Skeletal muscle satellite cell (primary cell): ENCODE data around the gene MTAP.

Experiments
- H3K27me3 ChIP-seq: 2 replicates; pipeline ENCODE4 v1.7.0; 2013; ENCODE audit warnings: low read length; ENCODE audit not compliant: control insufficient read depth, insufficient read depth
- H3K36me3 ChIP-seq: 2 replicates; pipeline ENCODE4 v1.7.0; 2013; ENCODE audit warnings: mild to moderate bottlenecking, control low read depth, low read length; ENCODE audit not compliant: insufficient read depth
- H3K4me1 ChIP-seq: 2 replicates; pipeline ENCODE4 v1.7.0; 2013; ENCODE audit warnings: low read length; ENCODE audit not compliant: control insufficient read depth, insufficient read depth
- H3K4me2 ChIP-seq: 2 replicates; pipeline ENCODE4 v1.7.0; 2013; ENCODE audit warnings: mild to moderate bottlenecking, low read length
- H3K4me3 ChIP-seq: 2 replicates; pipeline ENCODE4 v1.7.0; 2013; ENCODE audit warnings: low read length
- H3K9ac ChIP-seq: 2 replicates; pipeline ENCODE4 v1.7.0; 2013; ENCODE audit warnings: mild to moderate bottlenecking, low read depth, low read length, moderate library complexity
- H3K9me3 ChIP-seq: replicated peaks from 2 replicates; pipeline ENCODE4 v1.7.0; 2013; ENCODE audit warnings: mild to moderate bottlenecking, control low read depth, low read length

Gene MTAP

GRCh38 chr9:21828853-21829410 is 26.5 kb downstream of the MTAP start:
- no peak overlapping the region for H3K4me3 ChIP-seq
- H3K4me1 ChIP-seq, result peaks cover 29% of the 10 kb centered on the region
- H3K27me3 ChIP-seq, result no peaks in the 10 kb centered on the region
- H3K9ac ChIP-seq, result no peak overlapping the region
- H3K36me3 ChIP-seq, result peaks cover 64% of the 10 kb centered on the region
- H3K4me2 ChIP-seq, result no peak overlapping the region
- no peaks in the 10 kb centered on the region for H3K9me3 ChIP-seq

- Histone ChIP-seq H3K4me3 (no peak overlapping the region), H3K4me2 (no peak overlapping the region), H3K36me3 (peaks cover 74% of the 10 kb centered on the region), H3K9me3 (no peaks in the 10 kb centered on the region), H3K4me1 (peaks cover 37% of the 10 kb centered on the region), H3K27me3 (no peaks in the 10 kb centered on the region), H3K9ac (no peak overlapping the region)
Measured at GRCh38 chr9:21830589-21830988, 28.2 kb downstream of the MTAP start.

GRCh38 chr9:21831841-21832509 is 29.5 kb downstream of the MTAP start:
- peaks cover 64% of the 10 kb centered on the region for H3K36me3 ChIP-seq
- no peak overlapping the region for H3K4me3 ChIP-seq
- no peaks in the 10 kb centered on the region for H3K9me3 ChIP-seq
- peaks cover 48% of the 10 kb centered on the region for H3K4me1 ChIP-seq
- peak overlapping the region; percentile 63 for H3K9ac ChIP-seq
- H3K4me2 ChIP-seq, result peak overlapping the region; percentile 45
- H3K27me3 ChIP-seq, result no peaks in the 10 kb centered on the region

- Histone ChIP-seq H3K27me3 (no peaks in the 10 kb centered on the region), H3K4me3 (no peak overlapping the region), H3K9ac (no peak overlapping the region), H3K4me2 (no peak overlapping the region), H3K36me3 (peaks cover 68% of the 10 kb centered on the region), H3K9me3 (no peaks in the 10 kb centered on the region), H3K4me1 (peaks cover 58% of the 10 kb centered on the region)
Measured at GRCh38 chr9:21833090-21833801, 30.8 kb downstream of the MTAP start.

GRCh38 chr9:21835121-21835520 is 32.7 kb downstream of the MTAP start:
- H3K4me2 ChIP-seq, result no peak overlapping the region
- no peak overlapping the region for H3K9ac ChIP-seq
- H3K9me3 ChIP-seq, result no peaks in the 10 kb centered on the region
- H3K4me1 ChIP-seq, result peaks cover 55% of the 10 kb centered on the region
- peaks cover 68% of the 10 kb centered on the region for H3K36me3 ChIP-seq
- no peaks in the 10 kb centered on the region for H3K27me3 ChIP-seq
- H3K4me3 ChIP-seq, result no peak overlapping the region

GRCh38 chr9:21836437-21837161 is 34.2 kb downstream of the MTAP start:
- H3K4me3 ChIP-seq, result peak overlapping the region; percentile 30
- H3K4me2 ChIP-seq, result peak overlapping the region; percentile 54
- no peaks in the 10 kb centered on the region for H3K9me3 ChIP-seq
- peak overlapping the region; percentile 50 for H3K9ac ChIP-seq
- no peaks in the 10 kb centered on the region for H3K27me3 ChIP-seq
- peaks cover 40% of the 10 kb centered on the region for H3K4me1 ChIP-seq
- H3K36me3 ChIP-seq, result peaks cover 74% of the 10 kb centered on the region

- H3K27me3 ChIP-seq, result no peaks in the 10 kb centered on the region
- peaks cover 81% of the 10 kb centered on the region for H3K36me3 ChIP-seq
- peaks cover 32% of the 10 kb centered on the region for H3K4me1 ChIP-seq
- H3K4me3 ChIP-seq, result no peak overlapping the region
- no peaks in the 10 kb centered on the region for H3K9me3 ChIP-seq
- peak overlapping the region; percentile 54 for H3K4me2 ChIP-seq
- peak overlapping the region; percentile 50 for H3K9ac ChIP-seq
Measured at GRCh38 chr9:21837501-21837900, 35.1 kb downstream of the MTAP start.

- H3K4me2 ChIP-seq, result no peak overlapping the region
- H3K9ac ChIP-seq, result no peak overlapping the region
- no peaks in the 10 kb centered on the region for H3K27me3 ChIP-seq
- no peak overlapping the region for H3K4me3 ChIP-seq
- peaks cover 3% of the 10 kb centered on the region for H3K9me3 ChIP-seq
- peaks cover 21% of the 10 kb centered on the region for H3K4me1 ChIP-seq
- peaks cover 54% of the 10 kb centered on the region for H3K36me3 ChIP-seq
Measured at GRCh38 chr9:21840647-21841046, 38.2 kb downstream of the MTAP start.

GRCh38 chr9:21841133-21841532 is 38.7 kb downstream of the MTAP start:
- H3K4me3 ChIP-seq, result no peak overlapping the region
- H3K9me3 ChIP-seq, result peaks cover 3% of the 10 kb centered on the region

GRCh38 chr9:21848615-21849014 is 46.2 kb downstream of the MTAP start:
- Histone ChIP-seq H3K36me3 (peaks cover 27% of the 10 kb centered on the region), H3K9ac (no peak overlapping the region), H3K27me3 (no peaks in the 10 kb centered on the region), H3K4me2 (no peak overlapping the region), H3K9me3 (peaks cover 8% of the 10 kb centered on the region), H3K4me3 (no peak overlapping the region), H3K4me1 (no peaks in the 10 kb centered on the region)

More at GRCh38 chr9:21841133-21841532, 38.7 kb downstream of the MTAP start:
- peaks cover 54% of the 10 kb centered on the region for H3K36me3 ChIP-seq
- no peak overlapping the region for H3K9ac ChIP-seq
- H3K4me1 ChIP-seq, result peaks cover 16% of the 10 kb centered on the region
- H3K27me3 ChIP-seq, result no peaks in the 10 kb centered on the region
- no peak overlapping the region for H3K4me2 ChIP-seq

- Histone ChIP-seq H3K9ac (no peak overlapping the region), H3K36me3 (peaks cover 52% of the 10 kb centered on the region), H3K4me2 (no peak overlapping the region), H3K9me3 (peaks cover 5% of the 10 kb centered on the region), H3K27me3 (no peaks in the 10 kb centered on the region), H3K4me3 (no peak overlapping the region), H3K4me1 (peaks cover 12% of the 10 kb centered on the region)
Measured at GRCh38 chr9:21852754-21853153, 50.3 kb downstream of the MTAP start.
